ENCODE measurements around the gene RUNX2.
"Not testable (repeated sequence)": the region's sequence is repeated elsewhere in the genome, so short reads cannot be mapped to it uniquely, and the experiment has no call there.

Gene RUNX2

DNA sequence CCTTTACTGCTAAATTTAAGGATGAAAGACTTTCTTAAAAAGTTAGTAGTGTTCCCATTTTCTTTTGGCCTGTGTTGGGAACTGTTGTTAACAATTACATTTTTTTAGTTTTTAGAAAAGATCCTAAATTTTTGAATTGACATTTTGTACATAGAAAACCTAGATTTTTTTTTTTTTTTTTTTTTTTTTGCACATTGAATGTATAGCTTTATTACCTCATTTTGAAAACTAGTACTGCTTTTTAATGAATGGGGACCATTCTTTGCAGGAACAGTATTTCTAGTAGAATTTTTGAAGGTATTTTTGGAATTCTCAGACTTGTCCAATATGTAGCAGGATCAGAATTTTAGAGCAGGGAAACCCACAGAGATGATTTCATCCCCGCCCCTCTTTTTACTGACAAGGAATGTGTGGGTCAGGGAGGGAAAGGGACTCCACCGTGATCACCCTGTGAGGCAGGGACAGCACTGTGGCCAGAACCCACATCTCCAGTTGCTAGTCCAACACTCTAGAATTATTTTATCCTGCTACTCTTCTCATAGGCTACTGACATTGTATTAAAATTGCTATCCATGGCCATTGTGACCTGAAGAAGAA lies 204.0 kb downstream of the RUNX2 start:
- no peak for DNase-seq

DNA sequence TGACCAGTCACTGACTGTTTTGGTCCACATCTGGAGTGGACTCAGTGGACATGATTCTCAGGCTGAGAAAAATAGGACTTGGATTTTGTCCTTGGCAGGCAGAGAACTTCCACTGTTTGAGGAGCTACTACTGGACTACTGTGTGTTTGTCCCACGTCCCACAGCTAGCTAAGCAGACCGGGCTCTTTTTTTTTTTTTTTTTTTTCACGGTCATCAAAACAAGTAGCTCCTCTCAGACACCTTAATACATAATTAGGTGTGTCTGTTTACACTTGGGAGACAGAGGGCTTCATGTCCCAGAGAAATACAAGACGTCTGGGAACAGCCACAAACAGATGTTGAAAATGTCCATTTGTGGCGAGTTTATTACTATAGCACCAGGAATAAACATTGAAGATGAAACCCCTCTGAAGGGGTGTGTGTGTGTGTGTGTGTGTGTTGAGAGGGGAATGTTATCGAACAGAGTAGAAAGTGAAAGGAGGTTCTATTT lies 204.6 kb downstream of the RUNX2 start:
- no peak for DNase-seq

GRCh38 chr6:45533386-45533785 lies 205.3 kb downstream of the RUNX2 start:
- DNase-seq = no peak

GRCh38 chr6:45535933-45536332 lies 207.8 kb downstream of the RUNX2 start:
- no peak for DNase-seq

GRCh38 chr6:45537539-45537938 lies 209.4 kb downstream of the RUNX2 start:
- no peak for DNase-seq

DNA sequence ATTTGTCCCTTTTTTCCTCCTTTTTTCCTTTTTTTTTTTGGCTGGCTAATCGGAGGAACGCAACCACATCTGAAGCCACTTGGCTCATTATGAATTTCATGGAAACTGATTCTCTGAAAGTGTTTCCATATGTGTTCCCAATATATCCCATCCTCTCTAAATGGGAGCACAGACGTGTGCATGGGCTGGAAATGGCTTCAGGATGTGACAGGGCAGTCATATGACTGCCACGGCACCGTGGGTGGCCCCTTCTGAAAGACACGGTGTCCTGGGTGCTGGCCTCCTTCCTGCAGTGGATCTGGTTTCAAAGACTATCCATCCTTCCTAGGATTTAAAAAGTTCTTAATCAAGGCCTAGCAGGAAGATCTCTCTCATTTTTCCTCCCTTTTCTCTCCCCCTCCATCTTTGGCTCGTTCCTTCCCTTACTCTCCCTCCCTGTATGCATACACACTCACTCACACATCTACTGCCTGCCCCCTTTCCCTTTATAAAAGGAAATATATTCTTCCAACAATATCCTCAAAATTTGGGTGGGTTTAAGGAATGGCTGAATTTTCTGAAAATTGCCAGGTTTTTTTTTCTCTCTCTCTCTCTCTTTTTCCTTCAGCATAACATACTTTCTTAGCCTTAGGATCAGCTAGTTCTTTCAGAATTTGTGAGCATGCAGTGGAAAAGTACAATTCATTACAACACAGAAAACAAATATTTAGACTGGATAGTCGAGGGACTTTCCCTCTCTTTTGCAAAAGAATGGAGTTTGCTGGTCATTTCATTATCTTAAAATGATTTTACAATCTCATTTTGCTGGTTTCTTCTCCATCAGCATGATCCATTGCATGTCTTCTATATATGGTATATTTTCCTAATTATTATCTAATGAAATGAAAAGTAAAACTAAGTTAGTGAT lies 210.8 kb downstream of the RUNX2 start:
- no peak for DNase-seq

- no peak for DNase-seq
These were observed 212.3 kb downstream of the RUNX2 start for GRCh38 chr6:45540375-45540920.

GRCh38 chr6:45541934-45542333 lies 213.8 kb downstream of the RUNX2 start:
- no peak for DNase-seq

DNA sequence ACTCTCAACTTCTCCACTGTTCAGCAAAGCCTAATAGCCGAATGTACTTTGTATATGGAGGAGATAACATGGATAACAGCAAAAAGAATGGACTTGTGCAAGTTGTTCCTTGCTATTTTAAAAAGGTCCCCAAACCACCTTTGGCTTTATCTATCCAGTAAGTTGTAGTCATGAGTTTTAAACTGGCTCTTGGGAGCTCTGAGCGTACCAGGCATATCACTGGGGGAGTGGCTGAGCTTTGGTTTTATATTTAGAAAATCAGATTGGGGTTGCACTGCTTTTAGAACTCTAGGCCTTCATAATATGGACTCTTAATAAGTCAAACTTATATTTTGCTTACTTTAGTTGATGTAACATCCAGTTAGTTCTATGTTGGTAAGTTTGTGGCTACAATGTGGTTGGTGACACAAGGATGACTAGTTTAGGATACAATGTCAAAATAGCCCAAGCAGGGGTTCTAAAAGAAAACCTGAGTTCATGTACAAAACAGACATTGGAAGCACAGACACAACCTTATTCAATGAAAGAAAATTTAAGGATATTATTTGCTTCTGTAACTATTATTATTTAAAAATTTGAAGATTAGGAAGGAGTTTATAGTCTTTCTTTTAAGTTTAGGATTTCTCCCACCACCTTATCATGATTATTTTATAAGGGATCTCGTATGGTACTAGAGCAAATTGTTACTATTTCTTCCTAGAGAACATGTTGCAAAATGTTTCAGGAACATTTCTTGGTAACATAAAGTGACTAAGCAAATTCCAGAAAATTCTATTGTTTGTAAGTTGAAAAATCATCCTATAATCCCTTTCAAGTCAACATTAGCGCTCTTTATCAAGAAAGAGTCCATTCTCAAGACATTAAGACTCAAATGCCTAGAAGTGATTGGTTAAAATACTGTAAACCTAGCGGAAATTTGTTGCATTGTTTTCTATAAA lies 215.4 kb downstream of the RUNX2 start:
- DNase-seq = no peak

DNA sequence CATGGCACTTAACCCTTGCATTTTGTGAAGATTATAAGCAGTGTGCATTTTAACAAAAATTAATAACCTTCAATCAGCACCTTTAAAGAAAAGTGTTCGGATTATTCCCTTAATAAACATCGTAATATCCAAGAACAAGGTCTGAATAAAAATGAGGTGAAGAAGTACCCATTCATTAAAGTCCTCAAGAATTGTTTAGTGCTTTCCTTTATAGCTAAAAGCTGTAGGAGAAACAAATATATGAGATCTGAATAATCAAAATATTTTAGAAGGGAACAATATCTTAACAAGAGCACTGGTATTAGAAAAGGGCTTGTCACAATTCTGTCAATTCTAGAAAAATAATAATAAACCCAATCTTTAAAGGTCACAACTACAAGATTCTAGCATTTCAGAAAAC lies 217.3 kb downstream of the RUNX2 start:
- DNase-seq = no peak

GRCh38 chr6:45548657-45549515 lies 220.8 kb downstream of the RUNX2 start:
- DNase-seq = no peak

- DNase-seq = no peak
These were observed 224.4 kb downstream of the RUNX2 start for GRCh38 chr6:45552536-45552935.

- no peak for DNase-seq
These were observed 225.7 kb downstream of the RUNX2 start for GRCh38 chr6:45553730-45554344.

GRCh38 chr6:45554591-45554990 lies 226.5 kb downstream of the RUNX2 start:
- DNase-seq = no peak

DNA sequence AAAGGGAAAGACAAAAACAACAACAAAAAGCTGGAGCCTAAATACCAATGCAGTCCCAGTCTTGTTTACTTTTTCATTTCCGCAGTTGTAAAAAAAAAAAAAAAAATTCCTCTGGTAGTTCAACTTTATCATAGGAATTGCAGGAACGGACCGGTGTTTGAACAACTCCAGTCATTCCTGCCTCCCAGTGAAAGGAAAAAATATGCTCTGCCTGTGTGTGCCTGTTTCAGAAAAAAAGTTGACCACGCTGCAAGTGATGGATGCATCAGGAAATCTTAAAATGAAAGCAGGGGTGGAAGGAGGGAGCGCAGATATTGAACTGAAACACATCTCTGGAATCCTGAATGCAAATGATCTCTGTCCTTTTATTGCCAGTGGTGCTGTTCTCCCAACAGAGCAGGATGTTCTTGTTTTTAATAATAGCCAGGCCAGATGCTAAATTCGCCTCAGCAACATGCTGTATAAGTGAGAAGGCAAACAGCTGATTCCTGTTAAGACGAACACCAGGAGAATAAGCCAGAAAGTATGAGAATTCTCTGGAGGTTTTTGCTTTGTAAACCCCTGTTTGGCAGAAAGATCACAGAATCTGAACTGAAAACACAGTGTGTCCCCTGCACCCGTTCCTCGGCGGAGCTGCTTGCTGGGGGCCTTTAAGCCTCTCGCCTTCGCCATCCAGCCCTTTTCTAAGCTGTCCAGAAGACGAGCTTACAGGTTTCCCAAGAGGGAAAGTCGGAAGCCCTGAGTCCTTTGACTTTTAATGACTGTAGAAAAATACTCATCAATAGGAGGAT lies 228.0 kb downstream of the RUNX2 start:
- DNase-seq = no peak

DNA sequence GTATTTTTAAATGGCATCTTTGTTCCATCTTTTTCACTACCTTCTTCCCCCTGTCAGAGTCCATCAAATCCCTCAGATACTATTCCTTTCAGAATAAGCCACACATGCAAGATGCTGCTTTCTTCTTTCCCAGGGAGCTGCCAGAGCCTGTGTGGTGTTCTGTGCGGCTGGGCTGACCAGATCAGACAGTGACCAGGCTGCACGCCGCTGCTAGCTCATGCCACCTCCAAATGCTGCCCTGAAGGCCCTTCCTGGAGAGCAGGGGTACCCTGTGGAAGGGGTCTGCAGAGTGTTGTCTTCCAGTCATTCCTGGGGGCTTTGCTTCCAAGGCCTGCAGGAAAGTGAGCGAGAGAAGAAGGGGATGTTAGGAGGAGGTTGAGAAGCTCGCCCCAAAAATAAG lies 228.7 kb downstream of the RUNX2 start:
- no peak for DNase-seq

GRCh38 chr6:45557454-45557853 lies 229.3 kb downstream of the RUNX2 start:
- no peak for DNase-seq

DNA sequence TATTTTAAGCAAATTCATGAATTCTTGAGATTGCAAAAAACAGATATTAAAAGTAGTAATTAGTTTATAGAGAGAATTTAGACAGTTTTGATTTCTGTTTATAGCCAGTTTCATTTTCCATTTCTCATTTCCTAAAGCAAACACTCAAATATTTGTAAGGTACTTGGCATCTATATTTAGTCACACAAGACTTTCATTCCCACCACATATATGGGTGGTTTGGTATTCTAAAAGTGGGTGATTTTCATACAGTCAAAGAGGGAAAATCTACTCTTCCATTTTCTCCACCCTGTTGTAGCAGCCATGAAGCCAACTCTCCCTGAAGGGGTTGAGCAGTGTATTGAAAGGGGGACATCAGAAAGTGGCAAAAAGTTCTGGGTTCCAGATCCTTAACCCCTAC lies 230.7 kb downstream of the RUNX2 start:
- DNase-seq = no peak

DNA sequence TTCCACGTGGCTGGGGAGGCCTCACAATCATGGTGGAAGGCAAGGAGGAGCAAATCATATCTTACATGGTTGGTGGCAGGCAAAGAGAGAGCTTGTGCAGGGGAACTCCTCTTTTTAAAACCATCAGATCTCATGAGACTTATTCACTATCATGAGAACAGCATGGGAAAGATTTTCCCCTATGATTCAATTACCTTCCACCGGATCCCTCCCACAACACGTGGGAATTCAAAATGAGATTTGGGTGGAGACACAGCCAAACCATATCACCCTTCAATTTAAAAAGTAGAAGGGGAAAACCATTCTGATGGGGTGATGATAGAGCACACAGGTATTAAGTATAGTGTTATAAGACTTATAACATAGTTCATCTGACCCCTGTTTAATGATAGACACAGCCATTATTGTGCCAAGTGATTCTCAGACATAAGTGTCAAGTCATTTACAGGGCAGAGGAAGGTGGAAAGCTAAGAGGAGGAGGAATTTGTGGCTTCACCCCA lies 232.2 kb downstream of the RUNX2 start:
- not testable (repeated sequence) for DNase-seq

- no peak for DNase-seq
These were observed 234.0 kb downstream of the RUNX2 start for GRCh38 chr6:45562171-45562570.

Data from CD4-positive, alpha-beta T cell treated with Interleukin-21 for 1 hour (primary cell).